GM18867 (cell line): ENCODE data around the gene PCSK9.

Source experiments
- ATAC-seq: cut with Tn5 transposase; IDR thresholded peaks from one replicate; pipeline ENCODE4 v1.9.1; 2021; ENCODE audit warnings: mild to moderate bottlenecking, moderate library complexity; ENCODE audit not compliant: unreplicated experiment

The PCSK9 gene

DNA sequence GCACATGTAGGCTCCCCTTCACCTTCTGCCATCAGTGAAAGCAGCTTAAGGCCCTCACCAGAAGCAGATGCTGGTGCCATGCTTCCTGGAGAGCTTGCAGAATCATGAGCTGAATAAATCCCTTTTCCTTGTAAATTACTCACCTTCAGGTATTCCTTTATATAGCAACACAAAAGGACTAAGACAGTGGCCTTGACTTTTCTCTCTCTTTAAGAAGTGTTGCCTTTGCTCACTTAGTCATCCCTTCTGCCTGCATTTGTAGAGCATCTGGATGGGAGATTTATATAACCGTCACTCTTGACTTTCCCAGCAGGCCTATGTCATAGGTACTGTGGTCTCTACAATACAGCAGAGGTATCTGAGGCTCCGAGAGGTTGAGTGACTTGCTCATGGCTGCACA is 3.7 kb downstream of the PCSK9 start:
- no peak for ATAC-seq

DNA sequence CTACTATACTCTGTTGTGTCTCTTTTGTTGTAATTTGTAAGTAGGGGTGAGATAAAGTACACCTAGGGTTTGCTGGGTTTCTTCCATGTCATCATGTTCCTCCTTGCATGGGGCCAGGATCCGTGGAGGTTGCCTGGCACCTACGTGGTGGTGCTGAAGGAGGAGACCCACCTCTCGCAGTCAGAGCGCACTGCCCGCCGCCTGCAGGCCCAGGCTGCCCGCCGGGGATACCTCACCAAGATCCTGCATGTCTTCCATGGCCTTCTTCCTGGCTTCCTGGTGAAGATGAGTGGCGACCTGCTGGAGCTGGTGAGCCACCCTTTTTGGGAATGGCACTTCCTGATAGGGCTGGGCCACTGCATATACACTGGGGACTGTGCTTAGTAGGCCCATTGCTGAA is 4.4 kb downstream of the PCSK9 start:
- no peak for ATAC-seq

DNA sequence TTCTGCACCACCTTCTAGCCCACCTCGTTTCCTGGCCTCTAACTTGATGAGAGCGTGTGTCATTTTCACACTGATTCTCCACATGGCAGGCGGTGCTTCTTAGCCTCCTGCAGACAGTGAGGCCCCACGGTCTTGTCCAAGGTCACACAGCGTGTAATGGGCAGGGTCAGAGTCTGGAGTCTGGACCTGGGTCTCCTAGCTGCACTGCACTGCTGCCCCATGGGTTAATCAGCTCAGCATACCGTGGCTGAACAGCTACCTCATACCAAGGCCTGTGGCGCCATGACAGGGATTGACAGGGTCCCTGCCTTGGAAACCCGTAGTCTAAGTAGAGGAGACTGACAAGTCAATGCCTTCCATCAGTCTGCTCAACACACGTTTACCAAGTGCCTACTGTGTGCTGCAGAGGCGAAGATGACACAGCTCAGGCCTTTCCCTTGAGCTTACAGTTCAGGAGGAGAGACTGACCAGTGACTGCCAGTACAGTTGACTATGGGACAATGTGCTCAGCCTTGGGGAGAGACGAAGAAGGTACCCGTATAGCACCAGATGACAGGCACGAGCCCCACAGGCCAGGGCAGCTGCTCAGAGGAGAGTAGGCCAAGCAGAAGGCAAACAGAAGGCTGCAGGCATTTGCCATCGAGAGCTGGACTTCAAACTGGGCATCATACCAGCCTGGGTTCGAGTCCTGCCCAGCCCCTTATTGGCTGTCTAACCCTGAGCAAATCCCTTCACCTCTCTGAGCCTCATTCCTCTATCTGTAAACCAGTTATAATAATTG is 5.5 kb downstream of the PCSK9 start:
- no peak for ATAC-seq

DNA sequence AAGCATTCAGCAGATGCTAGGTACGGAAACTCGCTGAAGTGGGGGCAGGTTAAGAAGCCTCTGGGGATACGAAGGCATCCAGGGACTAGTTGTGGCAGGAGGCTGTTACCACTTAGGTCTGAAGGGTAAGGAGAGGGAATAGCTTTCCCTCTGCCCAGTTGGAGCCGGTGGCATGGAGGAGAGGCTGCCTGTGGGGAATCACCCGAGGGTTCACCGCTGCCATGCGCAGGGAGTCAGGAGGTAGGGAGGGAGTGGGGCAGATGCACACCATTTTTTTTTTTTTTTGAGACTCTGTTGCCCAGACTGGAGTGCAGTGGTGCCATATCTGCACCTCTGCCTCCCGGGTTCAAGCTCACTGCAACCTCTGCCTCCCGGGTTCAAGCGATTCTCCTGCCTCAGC is 6.1 kb downstream of the PCSK9 start:
- no peak for ATAC-seq

DNA sequence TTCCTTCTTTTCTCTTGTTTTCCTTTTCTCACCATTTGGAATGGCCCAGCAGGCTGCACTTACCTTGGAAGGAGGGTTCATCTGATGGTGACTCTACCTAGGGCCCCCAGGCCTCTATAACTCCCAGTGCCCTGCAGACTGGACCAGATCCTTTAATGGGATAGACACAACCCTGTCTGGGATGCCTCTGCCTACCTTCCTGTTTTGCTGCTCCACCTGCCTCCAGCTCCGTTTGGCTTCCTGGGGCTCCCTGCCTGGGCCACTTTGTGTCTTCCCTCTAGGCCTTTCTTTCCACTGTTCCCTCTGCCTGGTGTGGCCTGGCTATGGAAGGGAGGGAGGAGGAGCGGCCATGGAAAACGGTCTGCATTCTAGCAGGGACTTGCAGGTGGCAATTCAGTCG is 7.5 kb downstream of the PCSK9 start:
- no peak for ATAC-seq

DNA sequence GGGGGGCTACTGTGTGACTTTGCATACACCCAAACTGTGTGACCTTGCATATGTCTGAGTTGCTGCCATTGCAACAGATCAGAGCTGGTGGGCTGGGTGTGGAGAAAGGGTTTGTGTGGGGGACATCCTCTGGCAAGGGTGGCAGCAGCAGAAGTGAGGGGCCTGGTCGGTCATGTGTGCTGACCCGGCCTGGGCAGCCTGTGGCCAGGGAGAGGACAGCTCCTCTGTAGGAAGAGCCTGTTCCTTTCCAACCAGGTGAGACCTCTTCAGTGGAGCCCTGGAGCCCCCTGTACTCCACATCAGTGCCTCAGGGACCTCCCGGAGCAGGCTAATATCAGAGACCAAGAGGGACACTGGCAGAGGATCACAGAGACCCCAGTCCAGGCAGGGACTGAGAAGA is 8.3 kb downstream of the PCSK9 start:
- no peak for ATAC-seq

DNA sequence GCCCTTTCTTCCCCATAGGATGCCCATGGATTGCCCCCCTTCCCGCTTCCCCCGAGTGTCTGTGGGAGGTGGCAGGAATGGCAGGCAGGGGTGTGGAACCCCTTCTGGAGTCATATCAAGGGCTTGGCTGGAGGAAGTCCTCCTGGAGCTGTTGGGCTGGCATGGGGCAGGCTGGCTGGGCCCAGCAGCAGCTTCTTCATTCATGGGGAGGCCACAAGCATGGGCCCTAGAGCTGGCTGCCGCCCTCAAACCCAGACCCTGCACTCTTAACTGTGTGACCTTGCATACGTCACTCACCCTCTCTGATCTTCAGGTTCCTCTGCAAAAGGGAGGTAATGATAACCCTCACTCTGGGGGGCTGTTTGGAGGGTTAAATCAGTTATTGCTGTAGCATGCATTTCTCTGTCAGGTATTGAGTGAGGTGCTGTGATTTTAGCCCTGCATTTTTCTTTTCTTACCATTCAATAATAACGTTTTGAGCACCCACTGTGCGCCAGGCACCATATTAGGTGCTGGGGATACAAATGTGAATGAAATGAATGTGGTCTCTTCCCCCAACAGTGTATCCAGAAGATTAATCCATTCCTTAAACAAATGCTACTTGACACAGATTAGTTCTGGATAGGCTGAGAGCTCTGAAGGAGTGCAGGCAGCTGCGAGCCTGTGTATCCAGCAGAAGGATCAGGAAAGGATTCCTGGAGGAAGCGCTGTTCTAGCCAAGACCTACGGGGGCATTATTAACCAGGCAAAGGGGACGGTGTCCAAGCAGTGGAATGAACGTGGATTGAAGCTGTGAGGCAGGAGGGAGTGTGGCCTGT is 9.3 kb downstream of the PCSK9 start:
- no peak for ATAC-seq

DNA sequence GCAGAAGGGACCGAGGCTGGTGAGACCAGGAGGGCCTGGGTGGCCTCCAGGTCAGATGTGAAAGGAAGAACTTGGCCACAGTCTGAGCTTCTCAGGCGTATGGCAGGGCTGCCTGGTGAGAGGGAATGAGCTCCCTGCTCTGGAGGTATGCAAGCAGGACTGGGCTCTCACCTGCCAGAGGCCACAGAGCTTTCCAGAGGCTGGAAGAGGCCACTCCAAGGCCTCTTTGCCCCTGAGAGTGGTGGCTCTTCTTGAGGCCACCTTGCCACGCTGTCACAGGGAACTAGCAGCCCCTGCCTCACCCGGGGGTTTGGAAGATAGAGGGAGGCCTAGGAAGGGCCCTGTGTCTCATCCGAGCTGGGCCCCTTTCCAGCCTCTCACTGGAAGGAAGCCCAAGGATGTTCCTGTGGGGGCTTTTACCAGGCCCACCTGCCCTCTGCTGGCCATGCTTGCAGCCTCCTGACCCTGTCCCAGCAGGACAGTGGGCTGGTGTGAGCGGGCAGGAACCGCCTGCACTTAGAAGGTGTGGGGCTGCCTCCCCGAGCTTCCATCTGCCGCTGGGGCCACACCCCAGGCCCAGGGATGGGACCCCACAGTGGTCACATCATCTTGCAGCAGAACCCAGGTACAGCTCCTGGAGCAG is 10.0 kb downstream of the PCSK9 start:
- ATAC-seq: no peak

DNA sequence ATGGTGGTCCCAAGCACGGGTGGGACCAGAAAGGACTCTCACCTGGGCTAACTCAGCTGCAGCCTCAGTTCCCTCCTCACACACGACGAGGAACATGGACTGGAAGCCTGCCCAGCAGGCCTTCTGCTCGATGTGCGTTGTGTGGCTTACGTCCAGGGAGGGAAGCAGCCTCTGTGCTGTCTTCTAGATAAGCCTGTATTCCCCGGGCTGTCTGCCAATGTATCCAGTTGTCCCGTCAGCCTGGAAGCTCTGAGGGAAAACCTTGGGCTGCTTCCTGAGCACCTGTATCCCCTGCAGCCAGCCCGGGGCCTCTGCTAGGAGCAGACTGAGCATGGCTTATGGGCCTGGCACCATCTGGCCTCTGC is 10.5 kb downstream of the PCSK9 start:
- no peak for ATAC-seq

DNA sequence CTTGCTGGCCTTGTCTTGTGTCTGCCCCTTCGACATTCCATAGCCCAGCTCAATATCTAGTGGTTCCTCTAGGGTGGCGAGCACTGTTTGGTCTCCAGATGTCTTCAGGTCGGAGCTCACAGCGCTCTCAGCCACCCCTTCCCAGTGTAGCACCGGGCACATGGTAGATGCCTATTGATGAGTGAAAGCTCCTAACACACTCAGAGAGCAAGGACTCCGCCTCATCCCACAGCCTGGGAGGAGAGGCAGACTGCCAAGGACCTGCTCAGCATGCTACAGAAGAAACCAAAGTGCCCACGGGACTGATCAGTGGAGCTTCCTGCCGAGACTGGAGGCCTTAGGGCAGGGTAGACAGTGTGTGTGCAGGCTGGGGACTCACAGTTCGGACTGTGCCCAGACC is 10.9 kb downstream of the PCSK9 start:
- no peak for ATAC-seq

DNA sequence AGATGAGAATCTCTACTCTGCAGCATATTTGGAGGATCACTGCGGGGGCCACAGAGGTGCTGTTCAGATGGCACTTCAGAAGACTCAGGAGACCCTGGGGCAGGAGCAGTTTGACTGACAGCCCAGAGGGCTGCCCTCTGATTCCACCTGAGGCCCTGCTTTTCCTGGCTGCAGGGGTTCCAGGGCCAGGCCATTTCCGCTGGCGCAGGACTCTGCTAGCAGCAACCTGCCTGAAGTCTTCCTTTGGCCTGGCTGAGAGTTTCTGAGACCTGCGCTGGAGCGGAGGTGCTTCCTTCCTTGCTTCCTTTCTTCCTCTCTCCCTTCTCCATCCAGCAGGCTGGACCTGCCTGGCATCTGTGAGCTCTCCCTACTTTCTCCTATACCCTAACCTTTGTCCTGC is 11.8 kb downstream of the PCSK9 start:
- no peak for ATAC-seq

DNA sequence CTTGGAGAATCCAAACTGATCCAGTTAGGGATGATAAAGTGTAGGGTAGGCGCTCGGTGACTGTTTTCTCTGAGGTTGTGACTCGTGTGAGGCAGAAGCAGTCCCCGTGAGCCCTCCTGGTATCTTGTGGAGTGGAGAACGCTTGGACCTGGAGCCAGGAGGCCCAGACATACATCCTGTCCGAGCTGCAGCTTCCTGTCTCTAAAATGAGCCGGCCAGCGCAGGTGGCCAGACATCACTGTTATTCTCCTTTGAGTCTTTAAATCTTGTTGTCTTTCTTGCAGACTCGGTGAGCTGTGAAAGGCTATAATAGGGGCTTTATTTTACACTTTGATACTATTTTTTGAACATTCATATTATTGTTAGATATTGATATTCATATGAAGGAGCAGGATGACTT is 12.3 kb downstream of the PCSK9 start:
- no peak for ATAC-seq

DNA sequence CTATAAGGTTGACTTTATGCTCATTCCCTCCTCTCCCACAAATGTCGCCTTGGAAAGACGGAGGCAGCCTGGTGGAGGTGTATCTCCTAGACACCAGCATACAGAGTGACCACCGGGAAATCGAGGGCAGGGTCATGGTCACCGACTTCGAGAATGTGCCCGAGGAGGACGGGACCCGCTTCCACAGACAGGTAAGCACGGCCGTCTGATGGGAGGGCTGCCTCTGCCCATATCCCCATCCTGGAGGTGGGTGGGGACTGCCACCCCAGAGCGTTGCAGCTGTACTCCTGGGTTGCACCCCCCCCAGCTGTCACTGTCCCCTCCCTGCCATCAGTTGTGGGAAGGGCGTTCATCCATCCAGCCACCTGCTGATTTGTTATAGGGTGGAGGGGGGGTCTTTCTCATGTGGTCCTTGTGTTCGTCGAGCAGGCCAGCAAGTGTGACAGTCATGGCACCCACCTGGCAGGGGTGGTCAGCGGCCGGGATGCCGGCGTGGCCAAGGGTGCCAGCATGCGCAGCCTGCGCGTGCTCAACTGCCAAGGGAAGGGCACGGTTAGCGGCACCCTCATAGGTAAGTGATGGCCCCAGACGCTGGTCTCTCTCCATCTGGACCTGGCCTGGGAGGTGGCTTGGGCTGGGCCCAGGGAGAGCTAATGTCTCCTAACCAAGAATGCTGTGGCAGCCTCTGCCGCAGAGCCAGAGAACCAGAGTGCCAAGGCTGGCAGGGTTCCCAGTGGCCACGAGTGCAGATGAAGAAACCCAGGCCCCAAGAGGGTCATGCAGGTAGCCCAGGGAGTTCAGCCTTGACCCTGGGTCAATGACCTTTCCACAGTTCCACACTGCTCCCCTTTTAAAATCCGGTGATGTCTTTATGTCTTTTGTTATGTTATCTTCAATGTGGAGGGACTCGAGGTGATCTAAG is 13.1 kb downstream of the PCSK9 start:
- ATAC-seq: no peak

DNA sequence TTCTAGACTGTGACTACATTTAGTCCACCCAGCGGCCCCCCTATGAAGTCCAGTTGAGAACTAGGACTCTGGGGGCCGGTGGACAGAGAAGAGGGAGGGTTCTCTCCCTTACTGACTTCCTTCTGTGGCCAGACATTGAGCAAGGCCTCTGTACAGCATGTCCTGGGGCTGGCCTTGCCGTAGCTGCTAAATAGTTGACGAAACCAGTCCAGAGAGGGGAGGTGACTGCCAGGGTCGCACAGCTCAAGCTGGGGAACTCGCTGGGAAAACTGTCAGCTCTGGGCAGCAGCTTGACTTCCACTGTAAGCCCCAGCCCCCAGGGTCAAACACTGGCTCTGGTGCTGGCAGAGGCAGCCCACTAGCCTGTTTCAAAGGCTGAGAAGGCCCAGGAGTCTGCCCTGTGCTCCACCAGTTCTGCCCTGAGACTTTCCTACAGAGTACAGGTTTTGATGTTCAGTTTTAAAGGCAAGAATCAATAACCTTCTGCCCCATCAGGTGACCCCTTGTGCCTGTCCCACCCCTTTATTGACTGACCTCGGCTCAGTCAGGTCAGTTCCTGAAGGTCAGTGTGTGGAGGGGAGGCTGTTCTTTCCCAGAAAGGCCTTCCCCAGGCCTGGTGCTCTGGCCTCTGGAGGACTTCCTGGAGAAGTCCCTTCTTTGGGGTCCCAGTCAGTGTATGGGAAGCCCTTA is 14.1 kb downstream of the PCSK9 start:
- no peak for ATAC-seq

DNA sequence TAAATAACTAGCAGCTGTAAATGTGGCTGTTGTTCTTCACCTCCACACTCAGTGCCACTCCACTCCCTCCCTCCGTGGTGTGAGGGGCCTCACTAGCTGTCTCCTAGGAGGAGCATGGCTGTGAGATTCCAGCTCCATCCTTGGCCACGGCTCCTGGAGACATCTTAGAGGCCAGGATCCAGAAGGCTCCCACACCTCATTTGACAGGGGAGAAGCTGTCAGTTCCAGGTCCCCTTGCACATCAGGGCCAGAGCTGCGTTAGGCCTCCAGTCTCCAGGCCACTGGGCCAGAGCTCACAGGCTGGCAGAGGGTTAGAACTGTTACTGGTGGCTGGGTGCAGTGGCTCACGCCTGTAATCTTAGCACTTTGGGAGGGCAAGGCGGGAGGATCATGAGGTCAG is 15.0 kb downstream of the PCSK9 start:
- ATAC-seq: no peak

DNA sequence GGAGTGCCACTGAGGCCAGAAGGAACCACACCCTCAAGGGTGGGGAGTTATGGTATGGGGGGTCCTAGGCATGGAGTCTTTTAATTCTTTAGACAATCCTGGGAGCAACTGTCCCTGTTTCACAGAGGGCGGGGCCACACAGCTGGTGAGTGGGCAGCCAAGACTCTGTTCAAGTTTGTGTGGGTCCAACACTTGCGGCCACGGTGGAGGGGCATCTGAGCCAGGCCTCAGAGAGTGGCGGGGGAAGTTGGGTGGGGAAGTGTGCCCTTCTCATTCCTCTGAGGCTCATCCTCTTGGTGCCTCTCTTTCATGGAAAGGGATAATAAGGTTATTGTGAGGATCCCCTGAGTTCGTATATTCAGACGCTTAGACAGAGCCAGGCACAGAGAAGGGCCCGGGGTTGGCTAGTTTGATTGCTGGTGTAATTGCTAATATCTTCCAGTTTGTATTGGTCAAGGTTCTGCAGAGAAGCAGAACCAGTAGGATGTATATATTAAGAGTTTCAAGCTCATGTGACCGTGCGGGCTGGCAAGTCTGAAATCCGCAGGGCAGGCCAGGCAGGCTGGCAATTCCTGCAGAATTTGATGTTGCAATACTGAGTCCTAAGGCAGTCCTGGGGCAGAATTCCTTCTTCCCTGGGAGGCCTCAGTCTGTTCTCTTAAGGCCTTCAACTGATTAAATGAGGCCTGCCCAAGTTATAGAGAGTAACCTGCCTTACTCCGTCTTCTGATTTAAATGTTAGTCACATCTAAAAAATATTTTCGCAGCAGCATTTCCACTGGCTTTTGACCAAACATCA is 15.9 kb downstream of the PCSK9 start:
- ATAC-seq: no peak

DNA sequence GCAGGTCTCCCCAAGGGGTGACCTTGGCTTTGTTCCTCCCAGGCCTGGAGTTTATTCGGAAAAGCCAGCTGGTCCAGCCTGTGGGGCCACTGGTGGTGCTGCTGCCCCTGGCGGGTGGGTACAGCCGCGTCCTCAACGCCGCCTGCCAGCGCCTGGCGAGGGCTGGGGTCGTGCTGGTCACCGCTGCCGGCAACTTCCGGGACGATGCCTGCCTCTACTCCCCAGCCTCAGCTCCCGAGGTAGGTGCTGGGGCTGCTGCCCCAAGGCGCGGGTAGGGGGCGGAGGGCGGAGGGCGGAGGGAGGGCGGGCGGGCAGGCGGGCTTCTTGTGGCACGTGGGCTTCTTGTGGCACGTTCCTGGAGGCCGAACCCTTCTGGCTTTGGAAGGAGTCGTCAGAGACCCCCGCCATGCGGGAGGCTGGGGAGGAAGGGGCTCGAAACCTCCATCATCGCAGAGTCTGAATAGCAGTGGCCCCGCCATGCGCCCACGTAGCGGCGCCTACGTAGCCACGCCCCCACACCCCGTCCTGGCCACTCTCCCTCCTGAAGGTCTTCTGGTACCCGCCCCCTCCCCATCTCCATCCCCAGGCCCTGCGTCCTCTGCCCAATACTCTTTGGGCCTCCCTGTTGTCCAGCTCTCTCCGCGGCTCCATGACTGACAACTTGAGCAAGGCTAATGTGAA is 16.7 kb downstream of the PCSK9 start:
- ATAC-seq: no peak

DNA sequence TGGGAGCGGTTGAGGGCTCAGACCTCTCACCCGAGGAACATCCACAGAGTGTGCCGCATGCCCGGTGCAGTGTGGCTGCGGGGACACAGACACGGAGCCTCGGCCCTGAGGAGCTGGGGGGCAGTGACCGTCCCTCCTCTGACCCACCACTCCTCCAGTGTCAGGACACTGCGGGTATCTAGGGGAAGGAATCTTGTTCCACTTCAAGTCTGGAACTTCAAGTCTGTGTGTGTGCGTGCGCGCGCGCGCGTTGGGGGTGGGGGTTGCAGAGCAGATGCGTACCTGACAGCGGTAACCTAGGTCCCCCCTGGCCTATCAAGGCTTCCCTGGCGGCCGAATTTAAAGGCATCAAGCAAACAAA is 17.3 kb downstream of the PCSK9 start:
- no peak for ATAC-seq
